ENCODE data around the gene COLEC11. TPM values are rescaled to one million over a fixed set of nuclear protein-coding genes. Genes with fewer than 3 reads are reported as not detected.

Gene COLEC11
- total RNA-seq, 1 donor from 2014 or later: not detected

DNA sequence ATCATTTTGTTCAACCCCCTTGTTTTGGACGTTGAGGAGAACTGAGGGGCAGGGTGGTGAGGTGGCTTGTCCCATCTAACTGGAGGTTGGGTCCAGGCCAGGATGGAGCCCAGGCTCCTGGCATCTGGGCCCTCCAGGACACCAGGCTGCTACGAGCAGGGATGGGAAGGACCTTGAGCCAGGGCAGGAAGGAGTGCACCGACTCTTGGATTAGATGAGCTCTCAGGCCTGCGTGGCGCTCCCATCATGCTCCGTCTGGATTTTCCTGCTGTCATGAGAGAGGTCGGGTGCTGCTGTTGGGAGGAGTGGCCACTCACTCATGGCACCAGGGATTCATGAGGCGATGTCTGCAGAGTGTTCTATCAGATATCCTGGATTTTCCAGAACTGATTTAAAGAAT is 44.7 kb downstream of the COLEC11 start:
- ATAC-seq: no peak

DNA sequence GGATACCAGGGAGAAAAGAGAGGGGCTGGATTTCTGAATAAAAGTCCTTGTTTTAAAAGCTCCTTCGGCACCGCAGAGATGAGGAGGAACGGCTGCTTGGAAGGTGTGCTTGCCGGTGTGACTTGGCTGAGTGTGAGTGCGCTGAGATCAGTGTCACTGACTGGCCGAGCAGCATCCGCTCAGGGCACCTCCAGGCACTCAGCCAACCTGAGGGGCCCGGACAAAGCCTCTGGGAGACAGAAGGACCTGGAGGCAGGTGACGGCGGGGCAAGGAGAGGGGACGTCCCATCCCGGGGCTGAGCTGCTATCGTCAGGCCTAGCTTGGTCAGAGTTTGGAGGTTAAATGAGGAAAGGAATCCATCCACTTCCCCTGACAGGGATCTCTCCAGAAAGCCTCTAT is 46.3 kb downstream of the COLEC11 start:
- ATAC-seq: no peak

GRCh38 chr2:3641841-3642421 is 47.0 kb downstream of the COLEC11 start:
- no peak for ATAC-seq

- no peak for ATAC-seq
Measured at GRCh38 chr2:3642521-3643215, 47.8 kb downstream of the COLEC11 start.

DNA sequence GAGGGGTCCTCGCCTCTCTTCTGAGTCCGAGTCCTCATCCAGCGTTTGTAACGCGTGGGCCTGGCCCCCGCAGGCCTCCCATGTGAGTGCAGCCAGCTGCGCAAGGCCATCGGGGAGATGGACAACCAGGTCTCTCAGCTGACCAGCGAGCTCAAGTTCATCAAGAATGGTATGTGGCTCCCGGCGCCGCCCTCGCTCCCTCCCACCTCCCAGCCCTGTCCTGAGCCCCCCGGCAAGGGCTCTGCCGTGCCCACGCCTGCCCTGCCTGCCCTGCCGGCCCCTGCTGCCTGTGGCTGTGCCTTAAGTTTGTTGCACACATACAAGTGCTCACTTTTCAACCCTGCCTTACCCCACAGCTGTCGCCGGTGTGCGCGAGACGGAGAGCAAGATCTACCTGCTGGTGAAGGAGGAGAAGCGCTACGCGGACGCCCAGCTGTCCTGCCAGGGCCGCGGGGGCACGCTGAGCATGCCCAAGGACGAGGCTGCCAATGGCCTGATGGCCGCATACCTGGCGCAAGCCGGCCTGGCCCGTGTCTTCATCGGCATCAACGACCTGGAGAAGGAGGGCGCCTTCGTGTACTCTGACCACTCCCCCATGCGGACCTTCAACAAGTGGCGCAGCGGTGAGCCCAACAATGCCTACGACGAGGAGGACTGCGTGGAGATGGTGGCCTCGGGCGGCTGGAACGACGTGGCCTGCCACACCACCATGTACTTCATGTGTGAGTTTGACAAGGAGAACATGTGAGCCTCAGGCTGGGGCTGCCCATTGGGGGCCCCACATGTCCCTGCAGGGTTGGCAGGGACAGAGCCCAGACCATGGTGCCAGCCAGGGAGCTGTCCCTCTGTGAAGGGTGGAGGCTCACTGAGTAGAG is 48.7 kb downstream of the COLEC11 start:
- no peak for ATAC-seq

DNA sequence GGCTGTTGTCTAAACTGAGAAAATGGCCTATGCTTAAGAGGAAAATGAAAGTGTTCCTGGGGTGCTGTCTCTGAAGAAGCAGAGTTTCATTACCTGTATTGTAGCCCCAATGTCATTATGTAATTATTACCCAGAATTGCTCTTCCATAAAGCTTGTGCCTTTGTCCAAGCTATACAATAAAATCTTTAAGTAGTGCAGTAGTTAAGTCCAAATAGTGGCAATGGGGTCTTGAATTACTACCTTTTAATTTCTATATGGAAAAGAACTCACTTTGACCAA is 49.3 kb downstream of the COLEC11 start:
- no peak for ATAC-seq

DNA sequence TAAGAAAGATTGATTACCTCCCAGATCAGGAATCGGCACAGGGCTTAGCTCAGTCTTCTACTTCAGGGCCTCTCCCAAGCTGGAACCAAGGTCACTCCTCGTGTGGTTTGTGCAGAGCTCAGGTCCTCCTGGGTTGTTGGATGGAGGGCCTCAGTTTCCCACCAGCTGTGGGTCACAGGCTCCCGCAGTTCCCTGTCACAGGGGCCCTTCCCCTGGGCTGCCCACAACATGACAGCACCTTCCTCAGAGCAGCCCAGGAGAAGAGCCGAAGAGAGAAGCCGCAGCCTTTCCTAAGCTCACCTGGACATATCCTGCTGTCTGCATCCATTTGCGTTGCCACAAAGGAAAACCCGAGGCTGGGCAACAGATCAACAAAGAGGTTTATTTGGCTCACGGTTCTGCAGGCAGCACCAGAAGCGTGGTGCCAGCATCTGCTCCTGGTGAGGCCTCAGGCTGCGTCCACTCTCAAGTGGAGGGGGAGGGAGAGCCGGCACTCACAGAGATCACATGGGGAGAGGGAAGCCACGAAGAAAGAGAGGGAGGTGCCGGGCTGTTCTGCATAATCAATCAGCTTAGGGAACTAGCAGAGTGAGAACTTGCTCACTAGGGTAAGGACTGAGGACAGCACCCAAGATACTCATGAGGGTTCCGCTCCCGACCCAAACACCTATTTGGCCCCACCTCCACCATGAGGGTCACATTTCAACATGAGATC is 50.1 kb downstream of the COLEC11 start:
- no peak for ATAC-seq

GRCh38 chr2:3645745-3646389 is 51.0 kb downstream of the COLEC11 start:
- no peak for ATAC-seq

DNA sequence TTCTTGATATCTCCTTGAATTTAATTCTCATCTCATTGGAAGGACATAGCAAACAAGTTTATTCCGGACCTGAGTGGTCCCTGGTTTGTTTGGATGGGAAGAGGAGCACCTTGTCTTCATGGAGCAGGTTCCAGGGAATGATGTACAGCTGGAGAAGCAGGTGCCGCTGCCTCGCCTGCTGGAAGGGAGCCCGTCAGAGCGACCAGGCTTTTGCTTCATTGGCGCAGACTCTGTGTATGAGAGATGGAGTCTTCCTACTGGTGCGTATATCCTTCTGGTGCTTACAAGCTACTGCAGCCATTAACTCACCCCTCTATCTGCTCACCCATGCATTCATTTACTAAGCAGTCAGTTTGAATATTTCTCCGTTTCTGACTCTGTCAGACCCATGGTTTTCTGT is 51.5 kb downstream of the COLEC11 start:
- ATAC-seq: no peak

DNA sequence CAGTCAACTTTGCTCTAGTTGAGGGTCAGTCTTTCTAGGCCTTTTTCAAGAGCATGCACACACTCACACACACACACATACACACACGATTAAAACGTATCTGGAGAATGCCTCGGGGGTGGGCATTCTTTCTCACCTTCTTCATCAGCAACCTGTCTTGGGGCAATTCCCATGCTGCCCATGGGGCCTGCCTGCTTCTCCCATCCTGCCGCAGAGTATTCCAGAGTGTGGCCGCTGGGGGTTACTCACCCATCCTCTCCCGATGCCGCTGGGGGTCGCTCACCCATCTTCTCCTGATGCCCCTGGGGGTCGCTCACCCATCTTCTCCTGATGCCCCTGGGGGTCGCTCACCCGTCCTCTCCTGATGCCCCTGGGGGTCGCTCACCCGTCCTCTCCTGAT is 52.3 kb downstream of the COLEC11 start:
- ATAC-seq: no peak

DNA sequence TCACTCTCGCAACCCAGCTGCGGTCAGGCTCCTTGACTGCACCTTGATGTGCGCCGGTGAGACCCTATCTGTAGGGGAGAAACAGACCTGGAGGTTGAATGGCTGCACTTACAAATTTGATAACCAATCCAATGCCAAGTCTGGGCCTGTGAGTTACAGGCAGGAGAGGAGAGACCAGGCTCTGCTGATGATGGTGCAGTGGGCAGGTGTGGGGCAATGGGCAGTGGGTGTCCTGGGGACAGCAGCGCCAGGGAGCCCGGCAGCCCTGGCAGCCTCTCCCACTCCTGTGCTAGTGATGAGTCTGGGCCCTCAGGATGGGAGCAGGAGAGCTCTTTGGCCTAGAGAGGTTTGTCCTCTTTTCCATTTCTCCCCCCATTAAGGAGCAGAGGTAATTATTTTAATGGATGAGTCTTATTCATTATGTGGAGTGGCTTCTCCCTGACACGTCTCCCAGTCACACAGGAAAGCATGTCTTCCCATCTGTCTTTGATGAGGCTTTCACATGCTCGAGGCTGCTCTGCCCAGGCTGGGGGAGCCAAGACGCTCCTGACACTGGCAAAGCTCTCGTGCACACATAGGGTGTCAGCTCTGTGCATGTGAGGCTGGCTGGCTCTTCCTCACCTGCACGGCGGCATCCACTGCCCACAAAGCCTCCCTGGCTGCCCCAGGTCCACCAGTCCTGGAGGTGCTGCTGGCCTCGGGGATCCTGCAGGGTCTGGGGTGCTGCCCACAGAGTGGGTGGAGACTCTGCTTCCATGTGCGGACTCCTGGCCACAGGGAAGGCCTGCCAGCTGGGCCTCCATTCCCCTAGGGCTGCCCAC is 53.1 kb downstream of the COLEC11 start:
- no peak for ATAC-seq

GRCh38 chr2:3648652-3649177 is 53.8 kb downstream of the COLEC11 start:
- ATAC-seq: no peak

DNA sequence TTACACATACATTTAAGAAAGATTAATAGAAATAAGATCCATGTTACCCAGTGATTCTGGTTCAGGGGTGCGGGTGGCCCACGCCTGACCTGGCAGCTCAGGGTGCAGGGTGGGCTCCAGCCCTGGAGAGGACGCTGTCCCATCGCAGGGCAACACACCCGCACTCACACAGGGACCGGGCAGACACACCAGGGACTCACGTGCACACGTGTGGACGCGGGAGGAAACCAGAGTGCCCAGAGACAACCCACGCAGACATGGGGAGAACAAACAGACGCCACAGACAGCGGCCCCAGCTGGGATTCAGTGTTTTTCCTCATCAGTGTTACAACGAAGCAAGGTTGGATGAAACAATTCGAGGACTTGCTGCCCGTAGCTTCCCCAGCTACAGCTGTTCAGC is 54.7 kb downstream of the COLEC11 start:
- no peak for ATAC-seq

GRCh38 chr2:3650140-3650920 is 55.4 kb downstream of the COLEC11 start:
- no peak for ATAC-seq

GRCh38 chr2:3651691-3652648 is 57.1 kb downstream of the COLEC11 start:
- peak; percentile 34 for ATAC-seq

DNA sequence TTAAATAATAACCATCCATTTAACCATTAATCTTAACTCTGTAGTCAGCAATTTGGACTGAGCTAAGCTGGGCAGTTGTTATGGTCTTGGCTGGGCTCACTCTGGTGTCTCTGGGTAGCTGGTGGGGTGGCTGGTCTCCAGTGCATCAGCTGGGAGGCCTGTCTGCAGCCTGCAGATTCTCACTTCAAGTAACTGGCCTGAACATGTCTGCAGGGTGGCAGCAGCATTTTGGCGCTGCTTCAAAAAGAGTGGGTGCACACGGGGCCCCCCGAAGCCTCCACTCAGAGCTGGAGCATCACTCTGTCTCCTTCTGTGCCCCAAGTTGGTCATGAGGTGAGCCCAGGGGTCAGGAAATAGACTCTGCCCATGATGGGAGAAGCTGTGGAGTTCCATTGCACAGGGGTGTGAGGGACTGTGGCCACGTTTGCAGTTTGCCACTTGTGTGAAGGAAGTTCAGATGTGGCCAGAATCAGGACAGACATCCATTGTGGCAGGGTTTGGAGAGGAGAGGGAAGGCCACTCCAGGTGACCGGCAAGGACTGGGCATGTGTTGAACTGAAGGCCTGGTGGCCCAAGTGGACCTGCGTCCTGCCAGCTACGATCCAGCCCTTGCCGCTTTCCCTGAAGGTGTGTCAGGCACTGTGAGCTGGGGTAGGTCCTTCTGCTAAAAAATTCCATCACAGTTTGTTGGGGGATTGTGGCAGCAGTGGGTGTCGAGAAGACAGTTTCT is 58.1 kb downstream of the COLEC11 start:
- ATAC-seq: no peak

- ATAC-seq: no peak
Measured at GRCh38 chr2:3654011-3654410, 59.1 kb downstream of the COLEC11 start.

DNA sequence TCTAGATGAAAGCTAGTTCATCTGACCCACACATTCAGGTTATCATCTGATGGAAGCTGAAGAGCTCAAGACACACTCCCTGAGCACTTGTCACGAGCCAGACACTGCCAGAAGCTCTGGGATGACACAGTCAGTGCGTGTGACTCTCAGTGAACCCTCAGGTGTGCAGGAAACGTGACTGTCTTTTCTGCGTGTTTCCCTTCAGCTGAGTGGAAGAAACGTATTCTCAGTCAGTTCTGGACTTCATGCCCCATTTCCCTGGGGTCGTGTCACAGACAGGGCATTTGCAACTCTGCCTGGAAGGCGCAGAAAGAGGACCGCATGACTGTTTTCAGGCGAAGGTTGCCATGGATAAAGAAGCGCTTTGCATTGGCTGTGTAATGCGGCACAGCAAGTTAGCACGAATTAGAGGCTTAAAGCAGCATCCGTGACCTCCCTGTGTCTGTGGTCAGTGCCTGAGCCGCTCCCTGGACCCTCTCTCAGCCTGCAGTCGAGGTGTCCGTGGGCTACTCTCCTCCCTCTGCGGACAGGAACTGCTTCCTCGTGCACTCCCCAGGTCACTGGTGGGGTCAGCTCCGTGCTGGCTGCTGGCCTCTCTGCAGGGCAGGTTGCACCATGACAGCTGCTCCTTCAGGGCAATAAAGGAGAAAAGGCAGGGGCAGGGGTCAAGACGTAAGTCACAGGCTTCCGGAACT is 59.8 kb downstream of the COLEC11 start:
- no peak for ATAC-seq

Data from esophagus mucosa (tissue), 1 donor.